Liver (tissue), 9 donors: Measurements from ENCODE around the gene GADD45B. TPM values are rescaled to one million over a fixed set of nuclear protein-coding genes. Genes with fewer than 3 reads are reported as not detected.
A peak's percentile ranks its signal among the peaks of the same experiment; 100 is the strongest.
"Not testable (repeated sequence)": the region's sequence is repeated elsewhere in the genome, so short reads cannot be mapped to it uniquely, and the experiment has no call there.

Experiments used
- DNase-seq: peaks from one replicate; pipeline ENCODE4 v3.0.0-alpha.2; 2017; ENCODE audit warnings: low spot score
- H3K27ac ChIP-seq, 2 donors: one replicate each; pipeline ENCODE4 v1.7.0; 2013; ENCODE audit warnings: inconsistent platforms in 2 of 2, low read length in 2 of 2, control low read depth in 1 of 2, low read depth in 1 of 2, mild to moderate bottlenecking in 1 of 2
- H3K27me3 ChIP-seq, 4 donors: one replicate each; pipeline versions ENCODE4 v1.6.1 to v1.7.0; 2013; ENCODE audit warnings: low read length in 3 of 4, inconsistent platforms in 1 of 4, mild to moderate bottlenecking in 1 of 4, moderate library complexity in 1 of 4; ENCODE audit not compliant: control insufficient read depth in 4 of 4, insufficient read depth in 4 of 4
- H3K36me3 ChIP-seq, 4 donors: one replicate each; pipeline versions ENCODE4 v1.6.1 to v1.7.0; 2013; ENCODE audit warnings: low read length in 3 of 4, mild to moderate bottlenecking in 3 of 4, low read depth in 1 of 4, moderate library complexity in 1 of 4; ENCODE audit not compliant: control insufficient read depth in 4 of 4, insufficient read depth in 3 of 4
- H3K4me1 ChIP-seq, 4 donors: one replicate each; pipeline versions ENCODE4 v1.6.1 to v1.7.0; 2013; ENCODE audit warnings: low read length in 3 of 4, mild to moderate bottlenecking in 3 of 4, moderate library complexity in 1 of 4; ENCODE audit not compliant: control insufficient read depth in 4 of 4, insufficient read depth in 4 of 4
- H3K4me3 ChIP-seq, 3 donors: one replicate each; pipeline versions ENCODE4 v1.6.1 to v1.7.0; 2013; ENCODE audit warnings: low read length in 3 of 3, control low read depth in 1 of 3, low read depth in 1 of 3, mild to moderate bottlenecking in 1 of 3
- H3K9ac ChIP-seq, 2 donors: one replicate each; pipeline ENCODE4 v1.7.0; 2013; ENCODE audit warnings: low read length in 2 of 2, mild to moderate bottlenecking in 2 of 2, moderate library complexity in 2 of 2, control low read depth in 1 of 2, low read depth in 1 of 2
- H3K9me3 ChIP-seq, 4 donors: one replicate each; pipeline versions ENCODE4 v1.6.1 to v1.7.0; 2013; ENCODE audit warnings: low read length in 3 of 4; ENCODE audit not compliant: control insufficient read depth in 4 of 4
- GABPA ChIP-seq, 2 donors: IDR thresholded peaks in 1 of 2; conservative IDR thresholded peaks in 1 of 2; 2 replicates each; pipeline ENCODE4 v1.6.1; 2016; ENCODE audit warnings: antibody characterized with exemption in 2 of 2, mild to moderate bottlenecking in 1 of 2, moderate library complexity in 1 of 2
- HNF4A ChIP-seq, 2 donors: conservative IDR thresholded peaks; 2 replicates each; pipeline ENCODE4 v1.6.1; 2016; ENCODE audit warnings: antibody characterized with exemption in 2 of 2, mild to moderate bottlenecking in 2 of 2
- MAX ChIP-seq: IDR thresholded peaks from 2 replicates; pipeline ENCODE4 v1.6.1; 2016; ENCODE audit warnings: antibody characterized with exemption
- NR2F2 ChIP-seq: IDR thresholded peaks from 2 replicates; pipeline ENCODE4 v1.6.1; 2016; ENCODE audit warnings: antibody characterized with exemption
- RAD21 ChIP-seq, 2 donors: IDR thresholded peaks; 2 replicates each; pipeline ENCODE4 v1.6.1; 2016; ENCODE audit warnings: antibody characterized with exemption in 2 of 2, mild to moderate bottlenecking in 2 of 2
- RXRA ChIP-seq, 2 donors: IDR thresholded peaks; 2 replicates each; pipeline ENCODE4 v1.6.1; 2017 to 2018; ENCODE audit warnings: antibody characterized with exemption in 2 of 2, mild to moderate bottlenecking in 1 of 2
- SP1 ChIP-seq: IDR thresholded peaks from 2 replicates; pipeline ENCODE4 v1.6.1; 2018; ENCODE audit warnings: antibody characterized with exemption, mild to moderate bottlenecking
- TAF1 ChIP-seq: conservative IDR thresholded peaks from 2 replicates; pipeline ENCODE4 v1.6.1; 2016; ENCODE audit warnings: antibody characterized with exemption, mild to moderate bottlenecking
- YY1 ChIP-seq: IDR thresholded peaks from 2 replicates; pipeline ENCODE4 v1.6.1; 2016; ENCODE audit warnings: antibody characterized with exemption, mild to moderate bottlenecking
- ZBTB33 ChIP-seq: IDR thresholded peaks from 2 replicates; pipeline ENCODE4 v1.6.1; 2016; ENCODE audit warnings: antibody characterized with exemption
- WGBS: extraction: QIAGEN DNeasy Blood & Tissue Kit; methylation state at CpG from one replicate; pipeline ENCODE4 v1.1.7; 2013; 5-methylcytosine and 5-hydroxymethylcytosine counted together
- polyA plus RNA-seq, 2 donors: library from polyadenylated mRNA; stranded (reverse) in 1 of 2; unstranded in 1 of 2; fragments of 200-250 nt in 1 of 2; fragments of >200 nt in 1 of 2; fragmentation: Nextera tagmentation in 1 of 2; extraction: Ambion mirVana in 1 of 2; gene quantifications; one replicate each; pipeline versions ENCODE4 v1.2.1 to v1.2.3, GENCODE V29; 2013 to 2015
- total RNA-seq, 2 donors: library from RNA; depleted of rRNA; stranded (reverse); fragments of >200 nt; gene quantifications; one replicate each; pipeline ENCODE4 v1.2.3, GENCODE V29; 2014
- donor health status: healthy.
- donor health status: healthy.
- donor health status: healthy.
- donor health status: healthy.
- donor health status: healthy.

Gene GADD45B
- total and polyA plus RNA-seq, 4 donors = 11.6 to 86.3 (median 82.4) TPM

GRCh38 chr19:2491130-2491801 is 15.3 kb downstream of the GADD45B start:
- Histone ChIP-seq H3K9me3 (no peaks in the 10 kb centered on the region), H3K36me3 (no peaks in the 10 kb centered on the region), H3K27ac (no peak overlapping the region), H3K4me3 (no peak overlapping the region), H3K9ac (no peak overlapping the region), H3K27me3 (no peaks in the 10 kb centered on the region), H3K4me1 (peaks cover 21 to 46% (median 33%) of the 10 kb centered on the region in 4 donors)
- no peak for DNase-seq
- 58% methylated on average over 23 of the region's 23 CpGs for WGBS
- no peak for TF ChIP-seq MAX
- TF ChIP-seq RXRA (IDR thresholded peaks at IDR 0.05) = peak in 1 of 2 donors; percentile 55
- no peak for TF ChIP-seq ZBTB33

- Histone ChIP-seq H3K4me3 (no peak overlapping the region), H3K4me1 (peaks cover 21 to 47% (median 33%) of the 10 kb centered on the region in 4 donors), H3K27ac (no peak overlapping the region), H3K36me3 (no peaks in the 10 kb centered on the region), H3K9ac (no peak overlapping the region), H3K9me3 (no peaks in the 10 kb centered on the region), H3K27me3 (no peaks in the 10 kb centered on the region)
- TF ChIP-seq ZBTB33 (no peak), RAD21 (IDR thresholded peaks at IDR 0.05) (no peak), HNF4A (conservative IDR thresholded peaks at IDR 0.05) (no peak), RXRA (IDR thresholded peaks at IDR 0.05) (no peak), YY1 (no peak), GABPA (IDR thresholded peaks at IDR 0.05 in 1 of 2, conservative IDR thresholded peaks at IDR 0.05 in 1 of 2) (no peak), NR2F2 (no peak), TAF1 (no peak), SP1 (no peak)
- DNase-seq = no peak
- WGBS = 85% methylated on average over 8 of the region's 8 CpGs
Measured at GRCh38 chr19:2492870-2493269, 16.9 kb downstream of the GADD45B start.

- not testable (repeated sequence) for H3K27me3 ChIP-seq, H3K4me3 ChIP-seq, H3K36me3 ChIP-seq, H3K9ac ChIP-seq, H3K27ac ChIP-seq, H3K9me3 ChIP-seq, DNase-seq
- peaks cover 21 to 45% (median 32%) of the 10 kb centered on the region in 4 donors for H3K4me1 ChIP-seq
- WGBS = 86% methylated on average over 14 of the region's 14 CpGs
Measured at GRCh38 chr19:2493448-2493847, 17.5 kb downstream of the GADD45B start.
